D341Med (cell line): Measurements from ENCODE around the gene DPYSL3.

Source experiments
- DNase-seq: peaks from one replicate; pipeline ENCODE4 v3.0.0; 2012; ENCODE audit warnings: low spot score

The DPYSL3 gene

DNA sequence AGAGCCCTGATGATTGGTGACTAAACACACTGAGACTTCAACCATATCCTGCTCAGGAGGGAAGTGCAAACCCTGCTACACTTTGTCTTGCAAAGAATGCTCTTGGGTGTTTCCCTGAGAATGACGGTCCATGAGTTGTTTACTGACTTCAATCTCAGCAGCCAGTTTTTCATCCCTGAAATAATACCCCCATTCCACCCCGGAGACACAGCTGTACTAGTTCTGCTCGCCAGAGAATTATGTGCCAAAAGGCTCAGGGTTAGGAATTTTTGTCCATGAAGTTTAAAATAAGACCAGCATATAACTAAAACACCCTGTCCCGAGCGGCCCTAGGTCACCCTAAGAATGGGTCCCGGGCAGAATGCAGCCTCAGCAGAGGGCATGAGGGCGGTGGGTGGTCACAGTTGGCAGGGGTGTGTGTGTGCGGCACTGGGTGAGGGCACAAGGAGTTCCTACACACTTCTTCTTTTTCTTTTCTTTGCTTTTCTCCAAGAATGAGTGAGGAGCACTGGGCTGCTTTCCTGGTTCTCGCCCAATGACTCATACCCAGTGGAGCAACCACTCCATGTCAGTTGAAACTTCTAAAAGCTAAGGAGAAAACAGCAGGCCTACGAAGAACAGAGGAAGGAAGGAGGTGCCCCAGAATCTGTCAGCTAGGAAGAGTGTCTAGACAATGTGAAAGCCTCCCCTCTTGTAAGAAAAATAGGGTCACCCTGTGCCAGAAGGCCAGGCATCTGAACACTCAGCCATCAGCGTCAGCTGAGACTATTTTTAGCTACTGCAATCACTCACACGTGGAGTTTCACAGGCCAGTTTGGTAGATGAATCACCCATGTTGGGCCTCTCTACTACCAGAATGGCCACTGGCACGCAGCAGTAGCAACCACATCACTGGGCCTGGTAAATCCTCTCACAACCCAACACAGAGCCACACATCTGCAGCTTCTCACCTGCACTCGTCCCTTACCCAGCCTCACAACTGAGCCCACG, 105.9 kb downstream of the DPYSL3 start:
- no peak for DNase-seq

DNA sequence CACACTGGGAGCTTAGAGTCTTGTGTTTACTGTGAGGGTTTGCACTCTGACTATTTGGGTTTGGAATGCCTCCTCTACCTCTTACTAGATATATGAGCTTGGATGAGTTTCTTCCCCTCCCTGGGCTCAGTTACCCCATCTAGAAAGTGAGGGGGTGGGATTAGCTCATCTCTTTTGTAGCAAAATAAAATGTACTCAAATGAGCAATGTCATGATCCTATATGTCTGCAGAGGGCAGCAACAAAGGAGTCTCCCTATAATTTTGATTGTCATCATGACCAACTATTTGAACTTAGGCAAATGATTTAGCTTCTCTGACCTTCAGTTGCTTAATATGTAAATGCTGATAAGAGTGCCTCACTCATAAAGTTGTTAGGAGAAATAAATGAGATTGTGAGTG, 109.0 kb downstream of the DPYSL3 start:
- no peak for DNase-seq

DNA sequence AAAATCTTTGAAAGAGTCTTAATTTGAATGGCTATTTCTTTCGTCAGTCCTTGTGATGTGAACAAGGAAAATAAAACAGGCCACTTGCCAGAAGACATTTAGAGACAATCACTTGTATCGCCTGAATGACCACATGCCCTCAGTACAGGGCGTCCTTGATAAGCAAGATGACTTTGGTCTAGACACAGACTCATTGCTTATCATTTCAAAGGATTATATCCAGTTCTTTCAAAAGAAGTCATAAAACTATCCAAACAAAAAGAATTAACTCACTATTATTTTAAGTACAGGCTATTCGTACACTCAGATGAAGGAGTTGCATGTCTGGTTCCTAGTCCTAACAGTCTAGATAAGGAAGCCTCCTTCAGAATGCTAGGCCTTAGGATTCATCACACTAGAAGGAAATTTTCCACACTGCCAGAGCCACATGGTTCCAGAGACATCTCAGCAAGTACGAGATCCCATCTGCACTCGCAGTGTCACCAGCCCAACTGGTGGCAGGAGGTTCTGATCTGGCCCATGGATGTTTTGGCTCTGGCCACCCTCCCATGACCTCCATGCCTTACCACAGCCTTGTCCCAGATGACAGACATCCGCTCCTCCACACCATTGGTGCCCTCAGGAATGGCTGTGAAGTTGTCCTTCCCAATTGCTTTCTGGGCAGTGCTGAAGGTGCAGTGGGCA, 109.6 kb downstream of the DPYSL3 start:
- DNase-seq = no peak

DNA sequence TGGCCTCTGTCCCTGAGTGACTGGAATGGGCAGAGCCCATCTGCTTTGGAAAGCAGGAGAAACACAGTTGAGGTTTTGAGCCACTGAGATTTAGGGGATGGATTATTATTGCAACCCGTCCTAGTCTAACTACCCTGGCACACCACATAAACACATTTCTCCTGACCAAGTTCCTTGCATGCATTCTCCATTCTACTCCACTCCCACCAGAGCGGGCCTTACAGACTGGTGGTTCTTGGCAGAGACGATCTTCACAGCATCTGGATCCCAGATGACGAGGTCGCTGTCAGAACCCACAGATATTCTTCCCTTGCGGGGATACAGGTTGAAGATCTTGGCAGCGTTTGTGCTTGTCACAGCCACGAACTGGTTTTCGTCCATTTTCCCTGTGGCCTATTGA, 111.0 kb downstream of the DPYSL3 start:
- DNase-seq = no peak

DNA sequence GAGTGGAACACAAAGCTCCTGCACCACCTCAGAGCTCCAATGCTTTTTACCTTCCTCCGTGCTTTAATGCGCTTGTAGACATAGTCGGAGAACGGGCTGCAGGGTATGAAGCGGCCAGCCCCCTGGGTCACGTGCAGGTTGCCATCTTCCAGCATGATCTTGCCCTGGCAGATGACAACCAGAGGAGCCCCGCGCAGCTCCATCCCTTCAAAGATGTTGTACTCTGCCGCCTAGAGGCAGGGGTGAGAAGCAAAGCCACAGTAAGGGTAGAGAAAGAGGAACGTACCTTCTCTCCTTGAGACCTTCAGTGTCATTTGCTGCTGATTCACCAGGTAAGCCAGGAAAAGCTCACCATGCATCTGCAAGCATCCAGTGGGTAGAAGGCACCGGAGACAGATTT, 112.3 kb downstream of the DPYSL3 start:
- no peak for DNase-seq

DNA sequence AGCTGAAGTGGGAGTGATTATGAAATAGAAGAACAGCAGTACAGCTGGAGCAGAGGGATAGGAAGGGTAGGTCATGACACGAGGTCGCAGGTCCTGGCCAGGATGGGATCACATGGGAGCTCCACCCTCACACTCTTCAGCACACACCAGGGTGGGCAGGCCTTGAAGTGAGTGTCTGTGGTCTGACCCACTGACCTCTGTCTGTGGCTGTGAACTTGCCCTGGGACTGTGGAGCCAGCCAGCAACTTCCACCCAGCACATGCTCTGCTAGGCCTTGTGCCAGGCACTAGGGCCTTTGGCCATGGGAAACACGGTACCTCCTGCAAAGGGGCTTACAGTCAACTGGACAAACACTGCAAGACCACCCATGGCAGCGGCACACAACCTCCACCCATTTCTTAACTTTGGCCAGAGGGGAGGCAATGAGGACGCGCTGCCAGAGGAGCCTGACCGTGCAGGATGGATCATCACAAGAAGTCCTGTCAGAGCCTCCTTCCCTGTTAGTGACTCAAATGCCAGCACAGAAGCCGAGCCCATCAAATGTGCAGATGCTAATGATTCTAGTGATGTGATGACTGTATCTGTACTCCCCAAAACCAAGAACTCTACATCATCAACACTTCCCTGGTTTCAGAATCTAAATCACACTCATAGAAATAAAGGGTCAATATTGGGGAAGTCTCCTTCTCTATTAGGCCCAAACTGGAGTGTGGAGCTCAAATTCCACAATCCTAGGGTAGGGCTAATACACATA, 113.6 kb downstream of the DPYSL3 start:
- no peak for DNase-seq

DNA sequence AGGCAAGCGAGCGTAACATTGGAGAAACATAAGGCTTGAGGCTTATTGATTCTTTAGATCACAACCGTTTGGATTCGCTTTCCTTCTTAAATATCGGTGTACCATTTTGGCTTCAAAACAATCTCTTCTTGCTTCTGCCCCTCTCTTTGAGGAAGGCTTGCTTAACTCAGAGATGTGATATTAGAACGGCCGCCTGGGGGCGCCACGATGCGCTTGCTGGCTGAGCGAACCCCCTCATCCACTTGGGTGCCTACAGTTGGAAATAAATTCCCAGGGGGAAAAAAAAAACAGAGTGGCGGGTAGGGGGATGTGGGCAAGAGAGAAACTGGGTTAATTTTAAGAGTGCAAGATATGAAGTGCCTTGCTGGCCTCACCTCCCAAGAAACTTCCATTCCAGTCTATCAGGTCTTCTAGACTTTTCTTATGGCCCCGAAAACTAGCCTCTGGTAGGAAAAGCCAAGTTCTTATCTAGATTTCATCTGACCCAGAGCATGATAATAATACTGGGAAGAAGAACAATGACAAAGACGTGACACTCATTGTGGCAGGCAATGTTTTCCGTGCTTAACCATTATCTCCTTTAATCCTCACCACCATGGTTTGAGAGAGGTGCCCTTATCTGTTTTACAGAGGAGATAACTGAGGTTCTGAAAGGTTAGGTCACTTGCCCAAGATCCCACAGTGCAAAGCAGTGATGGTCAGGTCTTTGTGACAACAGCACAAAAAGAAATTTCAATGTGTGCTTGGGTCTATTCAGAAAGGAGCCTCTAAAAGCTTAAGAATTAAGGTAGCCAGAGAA, 115.8 kb downstream of the DPYSL3 start:
- DNase-seq = no peak

DNA sequence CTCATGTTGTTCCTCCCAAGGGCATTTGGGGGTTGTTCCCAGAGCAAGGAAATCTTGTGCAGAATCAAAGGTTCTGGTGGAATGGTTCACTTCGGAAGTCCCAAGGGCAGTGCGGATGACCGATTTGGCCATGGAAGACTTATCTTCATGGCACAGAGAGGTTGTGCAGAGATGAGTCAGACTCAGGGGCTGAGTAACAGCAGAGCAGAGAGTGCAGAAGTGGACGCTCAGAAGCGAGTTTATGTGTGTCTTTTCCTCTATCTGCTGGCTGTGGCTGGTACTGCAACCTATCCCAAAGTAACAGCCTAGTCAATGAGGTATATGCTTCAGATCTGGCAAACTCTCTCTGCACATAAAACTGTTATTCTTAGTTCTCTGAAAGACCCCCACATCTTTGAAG, 118.1 kb downstream of the DPYSL3 start:
- DNase-seq = peak; percentile 58

DNA sequence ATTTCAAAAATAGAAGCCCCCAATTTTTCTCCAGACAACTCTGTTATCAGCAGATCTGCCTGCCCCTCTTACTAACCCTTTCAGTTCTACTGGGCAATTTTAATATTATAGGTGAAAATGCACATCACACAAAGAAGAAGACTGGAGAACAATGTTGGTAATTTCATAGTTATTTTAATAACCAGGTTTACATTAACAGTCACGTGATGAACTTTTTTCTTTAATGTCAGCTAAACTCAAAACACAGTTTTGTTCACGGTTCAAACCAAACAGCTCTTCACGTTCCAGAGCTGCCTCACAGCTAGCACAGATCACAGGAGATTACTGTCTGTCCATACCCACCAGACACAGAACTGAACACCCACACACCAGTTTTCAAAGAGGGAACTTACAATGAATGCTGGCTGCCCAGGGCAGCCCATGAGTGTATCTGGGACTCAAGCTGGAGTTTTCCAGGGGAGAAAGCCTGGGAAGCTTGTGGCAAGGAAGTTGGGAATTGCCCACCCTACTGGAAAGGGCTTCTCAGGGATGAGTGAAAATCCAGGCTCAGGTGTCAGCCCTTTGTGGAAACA, 119.1 kb downstream of the DPYSL3 start:
- no peak for DNase-seq

DNA sequence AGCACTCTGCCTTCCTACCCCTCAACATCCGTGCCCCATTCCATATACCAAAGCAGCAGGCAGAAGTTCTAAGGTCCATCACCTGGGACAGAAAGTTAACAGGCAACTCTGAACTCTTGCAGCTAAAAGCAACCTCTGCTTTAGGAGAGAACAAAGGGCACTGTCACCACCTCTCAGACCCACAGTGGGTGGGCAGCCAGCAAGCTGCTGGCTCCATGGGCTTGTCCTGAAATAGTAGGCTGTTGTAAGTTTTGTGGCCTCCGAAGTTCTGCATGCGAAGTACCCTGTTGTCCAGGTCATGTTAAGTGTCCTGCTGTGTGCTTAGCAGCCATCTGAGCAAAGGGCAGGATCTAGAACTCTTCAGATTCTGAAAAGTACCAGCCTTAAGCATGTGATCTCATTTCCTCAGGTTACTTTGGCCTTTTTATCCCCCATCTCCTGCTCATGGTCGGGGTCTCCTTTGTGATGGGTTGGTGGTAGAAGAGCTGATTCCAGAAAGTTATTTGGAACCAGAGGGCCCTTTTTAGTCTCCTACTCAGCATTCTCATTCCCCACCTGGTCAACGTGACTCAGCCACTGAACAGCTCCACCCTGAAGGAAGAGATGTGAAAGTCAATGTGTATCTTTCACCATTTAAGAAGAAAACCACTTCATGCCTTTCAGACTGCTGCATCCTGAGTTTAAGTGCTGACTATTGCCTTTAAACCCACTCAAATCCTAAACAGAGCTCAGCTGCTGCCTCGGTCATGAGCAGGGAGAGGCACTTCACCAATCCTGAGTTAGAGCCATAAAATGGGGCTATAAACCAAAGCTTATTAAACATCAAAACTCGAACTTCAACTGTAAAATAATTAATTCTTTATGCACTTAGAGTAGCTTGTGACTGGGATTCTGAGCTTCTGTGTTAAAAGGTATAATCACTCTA, 121.4 kb downstream of the DPYSL3 start:
- DNase-seq = no peak

DNA sequence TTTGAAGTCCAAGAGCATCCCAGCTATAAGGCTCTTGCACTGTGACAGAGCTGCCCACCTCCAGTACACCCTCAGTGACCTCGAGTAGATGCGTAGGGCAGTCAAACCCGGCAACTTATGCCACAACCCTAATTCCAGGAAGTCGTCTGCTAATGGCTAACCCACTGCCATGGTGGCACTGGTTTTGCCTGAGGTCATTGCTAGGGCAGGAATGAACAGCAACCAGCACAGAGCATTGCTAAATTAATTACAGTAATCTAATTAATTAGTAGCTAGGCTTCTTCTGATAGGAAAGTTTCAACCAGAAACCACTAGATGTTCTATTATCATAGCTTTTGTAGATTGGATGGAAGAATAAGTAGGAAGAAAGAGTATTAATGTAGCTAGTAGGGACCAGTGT, 122.8 kb downstream of the DPYSL3 start:
- DNase-seq = no peak

DNA sequence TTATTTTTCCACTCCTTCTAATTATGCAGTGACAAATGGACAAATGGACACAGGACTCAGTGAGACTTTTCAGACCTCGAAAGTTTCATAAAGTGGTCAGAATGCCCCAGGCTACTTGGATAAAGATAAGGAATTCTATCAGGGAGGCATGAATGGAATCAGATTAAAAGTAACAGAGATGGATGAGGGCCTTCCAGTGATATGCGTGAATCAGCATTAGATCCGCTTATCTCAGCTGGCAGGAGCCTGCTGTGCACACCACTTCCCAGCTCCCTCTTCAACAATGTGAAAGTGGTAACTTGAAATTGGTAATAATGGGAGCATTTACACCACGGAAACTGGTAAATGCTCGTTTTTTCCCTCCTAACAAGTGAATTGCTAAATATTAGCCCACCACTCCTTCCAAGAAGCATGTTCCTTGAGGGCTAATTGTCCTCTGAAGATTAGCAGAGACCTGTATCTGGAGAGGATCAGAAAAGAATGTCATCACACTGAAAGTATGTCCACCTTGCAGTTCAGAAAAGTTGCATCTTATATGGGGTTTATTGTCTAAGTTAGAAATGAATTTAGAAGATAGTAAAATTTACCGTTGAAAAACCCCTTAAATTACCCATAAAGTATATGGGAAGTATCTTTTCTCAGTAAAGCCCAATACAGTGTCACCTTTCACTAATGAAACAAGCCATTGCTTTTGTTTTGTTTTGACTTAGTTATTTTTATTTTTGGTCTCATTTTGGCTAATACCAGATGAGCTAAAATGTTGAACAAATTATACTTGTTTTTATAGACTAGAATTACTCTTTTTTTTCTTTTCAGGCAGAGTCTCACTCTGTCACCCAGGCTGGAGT, 125.3 kb downstream of the DPYSL3 start:
- peak; percentile 54 for DNase-seq

DNA sequence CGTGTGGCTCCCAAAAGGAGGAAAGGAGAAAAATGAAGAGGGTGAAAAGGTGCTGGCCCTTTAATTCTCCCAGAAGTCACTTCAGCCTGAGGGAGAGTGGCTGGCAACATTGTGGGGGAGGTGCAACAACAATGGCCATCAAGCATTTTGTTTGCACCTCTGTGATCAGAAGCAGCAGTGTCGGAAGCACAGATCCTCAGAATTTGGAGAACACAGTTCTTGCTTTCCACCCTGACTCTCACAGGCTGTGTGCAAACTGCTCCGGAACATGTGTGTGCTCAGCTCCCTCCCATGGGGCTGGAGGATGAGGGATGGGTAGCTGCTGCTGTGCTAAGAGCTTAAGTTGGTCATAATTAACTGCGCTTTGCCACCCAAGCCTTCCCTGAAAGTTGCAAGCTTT, 127.1 kb downstream of the DPYSL3 start:
- DNase-seq = peak; percentile 58

DNA sequence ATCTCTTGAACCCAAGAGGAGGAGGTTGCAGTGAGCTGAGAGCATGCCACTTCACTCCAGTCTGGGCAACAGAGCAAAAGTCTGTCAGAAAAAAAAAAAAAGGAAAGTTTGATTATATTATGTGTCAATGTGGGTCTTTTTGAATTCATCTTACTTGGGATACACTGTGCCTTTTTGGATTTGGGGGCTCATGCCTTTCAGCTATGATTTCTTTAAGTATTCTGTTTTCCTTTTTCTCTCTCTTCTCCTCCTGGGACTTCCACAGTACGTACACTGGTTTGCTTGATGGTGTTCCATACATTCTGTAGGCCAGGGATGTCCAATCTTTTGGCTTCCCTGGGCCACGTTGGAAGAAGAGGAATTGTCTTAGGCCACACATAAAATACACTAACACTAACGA, 128.3 kb downstream of the DPYSL3 start:
- no peak for DNase-seq

DNA sequence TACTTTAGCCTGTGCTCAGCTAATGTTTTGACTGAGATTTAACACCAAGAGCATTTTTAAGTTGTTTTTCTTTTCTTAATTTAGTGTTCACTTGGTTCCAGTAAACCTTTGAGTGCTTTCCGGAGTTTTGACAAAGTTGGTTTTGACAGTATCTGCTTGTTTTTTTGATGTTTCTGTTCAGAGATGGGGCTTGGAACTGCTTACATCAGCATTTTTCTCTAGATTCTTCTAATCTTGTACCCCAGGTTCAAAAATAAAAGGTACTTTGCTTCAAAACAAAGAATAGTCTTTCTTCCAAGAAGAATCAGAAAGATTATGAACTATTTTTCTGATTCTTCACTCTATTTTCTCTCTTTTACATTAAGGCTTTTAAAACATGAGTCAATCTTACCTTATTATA, 132.2 kb downstream of the DPYSL3 start:
- DNase-seq = no peak

DNA sequence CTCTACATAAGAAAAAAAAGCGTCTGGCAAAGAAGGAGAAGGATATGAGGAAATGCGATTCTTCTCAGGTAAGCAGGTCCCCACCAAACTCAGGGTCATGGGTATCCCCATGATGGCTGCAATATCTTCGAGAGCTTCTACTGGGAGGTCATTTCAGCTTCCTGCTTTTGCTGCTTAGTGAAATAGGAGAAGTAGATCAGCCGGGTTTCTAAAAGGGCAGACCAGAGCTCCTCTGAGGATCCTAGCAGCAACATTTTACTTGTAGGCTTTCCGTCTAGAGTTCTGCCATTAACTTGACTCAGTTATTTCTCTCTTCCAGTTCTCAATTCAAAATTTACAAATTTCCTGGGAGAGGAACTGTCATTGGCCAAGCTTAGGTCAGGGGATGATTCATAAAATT, 134.7 kb downstream of the DPYSL3 start:
- DNase-seq = no peak

DNA sequence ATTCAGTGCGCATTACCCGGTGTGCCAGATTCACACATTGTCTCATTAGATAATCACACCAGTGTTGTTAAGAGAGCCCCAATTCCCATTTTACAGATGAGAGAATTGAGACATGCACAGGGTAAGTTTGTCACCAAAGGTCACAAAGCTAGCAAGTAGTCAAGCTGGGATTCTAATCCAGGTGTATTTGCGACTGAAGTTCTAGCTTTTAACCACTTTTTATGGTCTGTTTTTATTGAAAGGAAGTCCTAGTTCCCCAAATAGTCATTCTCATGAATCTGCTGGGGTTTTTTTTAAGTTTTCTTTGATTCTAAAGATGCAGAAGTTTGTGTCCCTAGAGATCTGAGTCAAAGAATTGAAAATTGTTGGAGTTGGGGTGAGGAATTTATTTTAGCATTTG, 136.5 kb downstream of the DPYSL3 start:
- no peak for DNase-seq

DNA sequence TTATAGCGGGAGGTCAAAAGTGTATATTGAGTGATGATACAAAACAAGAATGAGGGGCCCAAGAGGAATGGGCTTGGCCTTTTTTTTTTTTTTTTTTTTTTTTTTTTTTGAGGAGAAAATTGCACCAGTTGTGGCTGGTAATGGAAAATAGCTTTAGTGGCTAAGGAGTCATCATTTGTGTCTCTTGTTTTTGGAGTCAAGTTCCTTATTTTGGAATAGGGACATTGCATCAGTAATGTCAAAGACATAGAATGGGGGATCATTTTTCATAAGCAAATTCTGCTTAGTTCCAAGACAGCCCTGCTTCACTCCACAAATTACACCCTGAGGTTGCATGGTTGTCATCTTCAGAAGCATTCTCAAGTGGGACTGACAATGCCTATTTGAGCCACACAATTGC, 137.7 kb downstream of the DPYSL3 start:
- DNase-seq = no peak

DNA sequence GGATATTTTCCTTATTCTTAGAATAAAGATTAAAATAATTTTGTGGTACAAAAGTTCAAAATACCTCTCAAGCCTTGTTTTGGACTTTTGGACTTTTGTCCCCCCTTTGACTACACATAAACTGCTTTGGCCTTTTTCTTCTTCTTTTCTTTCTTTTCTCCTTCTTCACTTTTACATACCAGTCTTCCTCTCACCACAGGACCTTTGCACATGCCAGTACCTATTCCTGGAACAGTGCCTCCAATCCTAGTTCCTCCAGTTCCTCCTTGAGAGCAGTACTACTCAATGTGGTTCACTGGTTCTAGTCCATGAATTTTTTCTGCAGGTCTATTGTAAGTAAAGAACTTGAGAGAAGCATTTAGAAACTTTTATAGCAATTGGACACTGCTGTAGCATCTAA, 138.6 kb downstream of the DPYSL3 start:
- no peak for DNase-seq
